AG04450 (cell line): ENCODE data around the gene INTS1. TPM values are rescaled to one million over a fixed set of nuclear protein-coding genes. Genes with fewer than 3 reads are reported as not detected.
"Not testable (repeated sequence)": the region's sequence is repeated elsewhere in the genome, so short reads cannot be mapped to it uniquely, and the experiment has no call there.

Experiments
- CTCF ChIA-PET: fragments of 300-600, 350-600 bp; formaldehyde crosslinking; extraction: SDS; loops from one replicate; lab custom pipeline; 2022; ENCODE audit warnings: antibody characterized with exemption, inconsistent platforms; lab: Charles Lee
- POLR2A ChIA-PET: fragments of 350-600 bp; formaldehyde crosslinking; extraction: SDS; loops from one replicate; lab custom pipeline; 2021; ENCODE audit warnings: antibody characterized with exemption, inconsistent platforms; lab: Yijun Ruan, JAX
- DNase-seq: peaks from one replicate; pipeline ENCODE4 v3.0.0-alpha.2; 2011; ENCODE audit warnings: low read depth, low spot score
- H3K27ac ChIP-seq: one replicate; pipeline ENCODE4 v1.5.1; 2012; ENCODE audit warnings: low read depth, low read length, control low read depth
- H3K27me3 ChIP-seq: one replicate; pipeline ENCODE4 v1.6.0; 2012; ENCODE audit warnings: low read length; ENCODE audit not compliant: control insufficient read depth, insufficient read depth
- H3K4me3 ChIP-seq: 2 replicates; pipeline ENCODE4 v1.5.1; 2011; ENCODE audit warnings: mild to moderate bottlenecking, low read depth, low read length, control low read depth
- H3K9me3 ChIP-seq: 2 replicates; pipeline ENCODE4 v1.5.1; 2012; ENCODE audit warnings: low read length; ENCODE audit not compliant: control insufficient read depth, insufficient read depth
- polyA plus RNA-seq: library from polyadenylated mRNA; depleted of rRNA; stranded (reverse); fragments of >200 nt; gene quantifications from 2 replicates; pipeline ENCODE4 v1.2.3, GENCODE V29; 2011
- TF ChIP-seq, protein P1 (sequence below): IDR thresholded peaks from 2 replicates; pipeline ENCODE4 v1.5.1; 2011; ENCODE audit warnings: low read depth, low read length, control low read depth, inconsistent platforms

Gene INTS1
- polyA plus RNA-seq, 1 experiment: 9.0 TPM

- TF ChIP-seq, protein P1, sequence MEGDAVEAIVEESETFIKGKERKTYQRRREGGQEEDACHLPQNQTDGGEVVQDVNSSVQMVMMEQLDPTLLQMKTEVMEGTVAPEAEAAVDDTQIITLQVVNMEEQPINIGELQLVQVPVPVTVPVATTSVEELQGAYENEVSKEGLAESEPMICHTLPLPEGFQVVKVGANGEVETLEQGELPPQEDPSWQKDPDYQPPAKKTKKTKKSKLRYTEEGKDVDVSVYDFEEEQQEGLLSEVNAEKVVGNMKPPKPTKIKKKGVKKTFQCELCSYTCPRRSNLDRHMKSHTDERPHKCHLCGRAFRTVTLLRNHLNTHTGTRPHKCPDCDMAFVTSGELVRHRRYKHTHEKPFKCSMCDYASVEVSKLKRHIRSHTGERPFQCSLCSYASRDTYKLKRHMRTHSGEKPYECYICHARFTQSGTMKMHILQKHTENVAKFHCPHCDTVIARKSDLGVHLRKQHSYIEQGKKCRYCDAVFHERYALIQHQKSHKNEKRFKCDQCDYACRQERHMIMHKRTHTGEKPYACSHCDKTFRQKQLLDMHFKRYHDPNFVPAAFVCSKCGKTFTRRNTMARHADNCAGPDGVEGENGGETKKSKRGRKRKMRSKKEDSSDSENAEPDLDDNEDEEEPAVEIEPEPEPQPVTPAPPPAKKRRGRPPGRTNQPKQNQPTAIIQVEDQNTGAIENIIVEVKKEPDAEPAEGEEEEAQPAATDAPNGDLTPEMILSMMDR: no peak
- POLR2A ChIA-PET: interaction anchor here (1.3 kb wide), 1 partner anchor 13 kb away, joined by 6 read pairs; the partner anchor contains the start of gene MICALL2
- H3K27me3 ChIP-seq: no peaks in the 10 kb centered on the region
- CTCF ChIA-PET: interaction anchor here (1.9 kb wide), 1 partner anchor 14 kb away, joined by 5 read pairs; no protein-coding TSS in a partner anchor
- H3K27ac ChIP-seq: no peak overlapping the region
- no peak overlapping the region for H3K4me3 ChIP-seq
- no peaks in the 10 kb centered on the region; the same call in 1 of the 2 replicates for H3K9me3 ChIP-seq
- DNase-seq: no peak
These were observed 57.6 kb downstream of the INTS1 start for GRCh38 chr7:1446620-1447032.

GRCh38 chr7:1446026-1446425 lies 58.2 kb downstream of the INTS1 start:
- CTCF ChIA-PET: interaction anchor here (1.9 kb wide), 1 partner anchor 14 kb away, joined by 5 read pairs; no protein-coding TSS in a partner anchor
- POLR2A ChIA-PET, H3K9me3 ChIP-seq, DNase-seq, H3K4me3 ChIP-seq, H3K27ac ChIP-seq, H3K27me3 ChIP-seq: not testable (repeated sequence)

GRCh38 chr7:1445341-1445740 lies 58.8 kb downstream of the INTS1 start:
- Histone ChIP-seq H3K4me3 (no peak overlapping the region), H3K9me3 (no peaks in the 10 kb centered on the region; the same call in 1 of the 2 replicates), H3K27me3 (no peaks in the 10 kb centered on the region), H3K27ac (no peak overlapping the region)
- no peak for DNase-seq
- POLR2A ChIA-PET: no interaction called here
- TF ChIP-seq, protein P1: no peak
- CTCF ChIA-PET: no interaction called here

- ChIA-PET POLR2A (no interaction called here), CTCF (no interaction called here)
- no peak overlapping the region for H3K4me3 ChIP-seq
- no peak for DNase-seq
- TF ChIP-seq, protein P1: no peak
- peaks cover 1% of the 10 kb centered on the region; the same call in 1 of the 2 replicates for H3K9me3 ChIP-seq
- H3K27ac ChIP-seq: no peak overlapping the region
- no peaks in the 10 kb centered on the region for H3K27me3 ChIP-seq
These were observed 59.3 kb downstream of the INTS1 start for GRCh38 chr7:1444925-1445322.

- TF ChIP-seq, protein P1: no peak
- Histone ChIP-seq H3K27me3 (no peaks in the 10 kb centered on the region), H3K27ac (no peak overlapping the region), H3K9me3 (peaks cover 5% of the 10 kb centered on the region; the same call in 1 of the 2 replicates), H3K4me3 (no peak overlapping the region)
- DNase-seq: no peak
- ChIA-PET CTCF (interaction anchor here (1.8 kb wide), 1 partner anchor 12 kb away, joined by 7 read pairs; no protein-coding TSS in a partner anchor), POLR2A (no interaction called here)
These were observed 59.8 kb downstream of the INTS1 start for GRCh38 chr7:1444214-1444924.

- H3K4me3 ChIP-seq, DNase-seq, POLR2A ChIA-PET, H3K27ac ChIP-seq, H3K9me3 ChIP-seq, H3K27me3 ChIP-seq: not testable (repeated sequence)
- CTCF ChIA-PET: interaction anchor here (1.8 kb wide), 1 partner anchor 11 kb away, joined by 7 read pairs; no protein-coding TSS in a partner anchor
These were observed 60.5 kb downstream of the INTS1 start for GRCh38 chr7:1443587-1444200.
